Liver (tissue), 9 donors: Measurements from ENCODE around the gene RYR3. TPM values are rescaled to one million over a fixed set of nuclear protein-coding genes. Genes with fewer than 3 reads are reported as not detected.
A peak's percentile ranks its signal among the peaks of the same experiment; 100 is the strongest.

ENCODE experiments used
- DNase-seq: peaks from one replicate; pipeline ENCODE4 v3.0.0-alpha.2; 2017; ENCODE audit warnings: low spot score
- H3K27ac ChIP-seq, 2 donors: one replicate each; pipeline ENCODE4 v1.7.0; 2013; ENCODE audit warnings: inconsistent platforms in 2 of 2, low read length in 2 of 2, control low read depth in 1 of 2, low read depth in 1 of 2, mild to moderate bottlenecking in 1 of 2
- H3K27me3 ChIP-seq, 4 donors: one replicate each; pipeline versions ENCODE4 v1.6.1 to v1.7.0; 2013; ENCODE audit warnings: low read length in 3 of 4, inconsistent platforms in 1 of 4, mild to moderate bottlenecking in 1 of 4, moderate library complexity in 1 of 4; ENCODE audit not compliant: control insufficient read depth in 4 of 4, insufficient read depth in 4 of 4
- H3K36me3 ChIP-seq, 4 donors: one replicate each; pipeline versions ENCODE4 v1.6.1 to v1.7.0; 2013; ENCODE audit warnings: low read length in 3 of 4, mild to moderate bottlenecking in 3 of 4, low read depth in 1 of 4, moderate library complexity in 1 of 4; ENCODE audit not compliant: control insufficient read depth in 4 of 4, insufficient read depth in 3 of 4
- H3K4me1 ChIP-seq, 4 donors: one replicate each; pipeline versions ENCODE4 v1.6.1 to v1.7.0; 2013; ENCODE audit warnings: low read length in 3 of 4, mild to moderate bottlenecking in 3 of 4, moderate library complexity in 1 of 4; ENCODE audit not compliant: control insufficient read depth in 4 of 4, insufficient read depth in 4 of 4
- H3K4me3 ChIP-seq, 3 donors: one replicate each; pipeline versions ENCODE4 v1.6.1 to v1.7.0; 2013; ENCODE audit warnings: low read length in 3 of 3, control low read depth in 1 of 3, low read depth in 1 of 3, mild to moderate bottlenecking in 1 of 3
- H3K9ac ChIP-seq, 2 donors: one replicate each; pipeline ENCODE4 v1.7.0; 2013; ENCODE audit warnings: low read length in 2 of 2, mild to moderate bottlenecking in 2 of 2, moderate library complexity in 2 of 2, control low read depth in 1 of 2, low read depth in 1 of 2
- H3K9me3 ChIP-seq, 4 donors: one replicate each; pipeline versions ENCODE4 v1.6.1 to v1.7.0; 2013; ENCODE audit warnings: low read length in 3 of 4; ENCODE audit not compliant: control insufficient read depth in 4 of 4
- CTCF ChIP-seq: fragments of 150-350 bp; IDR thresholded peaks from 2 replicates; pipeline ENCODE4 v1.5.1; 2017; ENCODE audit warnings: improper control_type of control experiment, low read depth, low read length; ENCODE audit not compliant: missing input control
- EGR1 ChIP-seq, 2 donors: IDR thresholded peaks; 2 replicates each; pipeline ENCODE4 v1.6.1; 2016 to 2018; ENCODE audit warnings: antibody characterized with exemption in 2 of 2, low read depth in 2 of 2
- FOXA1 ChIP-seq: IDR thresholded peaks from 2 replicates; pipeline ENCODE4 v1.6.1; 2016; ENCODE audit warnings: antibody characterized with exemption
- FOXA2 ChIP-seq: IDR thresholded peaks from 2 replicates; pipeline ENCODE4 v1.6.1; 2016; ENCODE audit warnings: antibody characterized with exemption
- GABPA ChIP-seq, 2 donors: IDR thresholded peaks in 1 of 2; conservative IDR thresholded peaks in 1 of 2; 2 replicates each; pipeline ENCODE4 v1.6.1; 2016; ENCODE audit warnings: antibody characterized with exemption in 2 of 2, mild to moderate bottlenecking in 1 of 2, moderate library complexity in 1 of 2
- HNF4A ChIP-seq, 2 donors: conservative IDR thresholded peaks; 2 replicates each; pipeline ENCODE4 v1.6.1; 2016; ENCODE audit warnings: antibody characterized with exemption in 2 of 2, mild to moderate bottlenecking in 2 of 2
- HNF4G ChIP-seq: IDR thresholded peaks from 2 replicates; pipeline ENCODE4 v1.6.1; 2016; ENCODE audit warnings: antibody characterized with exemption
- JUND ChIP-seq, 2 donors: IDR thresholded peaks; 2 replicates each; pipeline ENCODE4 v1.6.1; 2016; ENCODE audit warnings: antibody characterized with exemption in 2 of 2
- NR2F2 ChIP-seq: IDR thresholded peaks from 2 replicates; pipeline ENCODE4 v1.6.1; 2016; ENCODE audit warnings: antibody characterized with exemption
- RAD21 ChIP-seq, 2 donors: IDR thresholded peaks; 2 replicates each; pipeline ENCODE4 v1.6.1; 2016; ENCODE audit warnings: antibody characterized with exemption in 2 of 2, mild to moderate bottlenecking in 2 of 2
- REST ChIP-seq: IDR thresholded peaks from 2 replicates; pipeline ENCODE4 v1.6.1; 2016; ENCODE audit warnings: antibody characterized with exemption, mild to moderate bottlenecking
- RXRA ChIP-seq, 2 donors: IDR thresholded peaks; 2 replicates each; pipeline ENCODE4 v1.6.1; 2017 to 2018; ENCODE audit warnings: antibody characterized with exemption in 2 of 2, mild to moderate bottlenecking in 1 of 2
- SP1 ChIP-seq: IDR thresholded peaks from 2 replicates; pipeline ENCODE4 v1.6.1; 2018; ENCODE audit warnings: antibody characterized with exemption, mild to moderate bottlenecking
- TAF1 ChIP-seq: conservative IDR thresholded peaks from 2 replicates; pipeline ENCODE4 v1.6.1; 2016; ENCODE audit warnings: antibody characterized with exemption, mild to moderate bottlenecking
- YY1 ChIP-seq: IDR thresholded peaks from 2 replicates; pipeline ENCODE4 v1.6.1; 2016; ENCODE audit warnings: antibody characterized with exemption, mild to moderate bottlenecking
- WGBS: extraction: QIAGEN DNeasy Blood & Tissue Kit; methylation state at CpG from one replicate; pipeline ENCODE4 v1.1.7; 2013; 5-methylcytosine and 5-hydroxymethylcytosine counted together
- polyA plus RNA-seq, 2 donors: library from polyadenylated mRNA; stranded (reverse) in 1 of 2; unstranded in 1 of 2; fragments of 200-250 nt in 1 of 2; fragments of >200 nt in 1 of 2; fragmentation: Nextera tagmentation in 1 of 2; extraction: Ambion mirVana in 1 of 2; gene quantifications; one replicate each; pipeline versions ENCODE4 v1.2.1 to v1.2.3, GENCODE V29; 2013 to 2015
- total RNA-seq, 2 donors: library from RNA; depleted of rRNA; stranded (reverse); fragments of >200 nt; gene quantifications; one replicate each; pipeline ENCODE4 v1.2.3, GENCODE V29; 2014
- TF ChIP-seq, protein P1 (sequence below): IDR thresholded peaks from 2 replicates; pipeline ENCODE4 v1.6.1; 2016; ENCODE audit warnings: antibody characterized with exemption
- TF ChIP-seq, protein P2 (sequence below): IDR thresholded peaks from 2 replicates; pipeline ENCODE4 v1.6.1; 2016; ENCODE audit warnings: antibody characterized with exemption
- TF ChIP-seq, protein P3 (sequence below): IDR thresholded peaks from 2 replicates; pipeline ENCODE4 v1.6.1; 2016; ENCODE audit warnings: antibody characterized with exemption
- donor health status: healthy.
- donor health status: healthy.
- donor health status: healthy.
- donor health status: healthy.
- donor health status: healthy.

The RYR3 gene
- total and polyA plus RNA-seq, 4 donors, result 0.01 to 1.1 (median 0.22) TPM

- no peaks in the 10 kb centered on the region for H3K4me1 ChIP-seq
- TF ChIP-seq CTCF (no peak), FOXA2 (no peak), REST (peak; percentile 96), FOXA1 (no peak), RXRA (IDR thresholded peaks at IDR 0.05) (no peak)
- H3K4me3 ChIP-seq, result no peak overlapping the region
- H3K9ac ChIP-seq, result no peak overlapping the region
- DNase-seq, result peak; percentile 41
- no peaks in the 10 kb centered on the region for H3K27me3 ChIP-seq
- H3K9me3 ChIP-seq, result peaks cover 0 to 26% (median 6%) of the 10 kb centered on the region in 4 donors
- H3K27ac ChIP-seq, result no peak overlapping the region
- no peaks in the 10 kb centered on the region for H3K36me3 ChIP-seq
- 26% methylated on average over 5 of the region's 5 CpGs for WGBS
Measured at GRCh38 chr15:33547876-33548275, 237.1 kb downstream of the RYR3 start.

DNA sequence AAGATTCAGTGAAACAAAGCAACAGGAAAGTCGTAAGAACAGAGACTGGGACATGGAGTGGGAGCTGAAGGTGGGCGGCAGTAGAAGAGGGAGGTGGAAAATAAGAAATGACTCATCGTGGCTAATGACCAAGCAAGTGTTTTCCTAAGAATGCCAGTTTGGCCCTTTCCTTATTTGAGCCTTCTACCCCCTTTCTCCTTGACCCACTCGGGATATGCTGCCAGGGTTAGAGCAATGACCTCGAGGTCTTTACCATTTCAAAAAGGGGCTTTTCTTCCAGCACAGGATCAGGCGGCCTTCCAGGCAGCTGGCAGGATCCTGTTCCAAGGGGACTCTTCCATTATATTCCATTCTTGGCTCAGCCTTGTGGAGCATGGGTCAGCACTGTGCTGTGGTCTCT is 241.1 kb downstream of the RYR3 start:
- 46% methylated on average over 6 of the region's 6 CpGs for WGBS
- DNase-seq, result no peak

DNA sequence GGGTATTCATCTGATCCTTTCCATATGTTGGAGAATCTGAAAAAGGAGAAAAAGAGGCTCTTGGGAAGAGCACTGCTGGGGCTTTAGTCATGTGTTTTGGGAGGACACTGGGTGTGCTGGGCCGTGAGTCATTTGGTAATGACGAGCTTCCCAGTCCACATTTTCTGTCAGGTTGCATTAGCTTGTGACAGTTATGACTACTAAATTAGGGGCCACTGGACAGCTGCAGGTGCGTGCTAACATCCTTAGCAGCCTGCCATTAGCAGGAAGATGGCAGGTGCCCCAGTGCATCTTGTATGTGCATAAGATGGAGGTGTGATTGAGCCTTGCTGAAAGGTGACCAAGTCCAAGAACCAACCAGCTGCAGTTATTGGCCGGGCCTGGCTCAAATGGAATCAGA is 242.4 kb downstream of the RYR3 start:
- Histone ChIP-seq H3K4me3 (no peak overlapping the region), H3K36me3 (no peaks in the 10 kb centered on the region), H3K9ac (no peak overlapping the region), H3K27me3 (no peaks in the 10 kb centered on the region), H3K27ac (no peak overlapping the region), H3K4me1 (no peaks in the 10 kb centered on the region), H3K9me3 (peaks cover 0 to 17% (median 6%) of the 10 kb centered on the region in 4 donors)
- 78% methylated on average over 4 of the region's 4 CpGs for WGBS
- no peak for DNase-seq
- TF ChIP-seq RAD21 (IDR thresholded peaks at IDR 0.05) (no peak), JUND (IDR thresholded peaks at IDR 0.05) (no peak), SP1 (no peak), FOXA2 (no peak), GABPA (IDR thresholded peaks at IDR 0.05 in 1 of 2, conservative IDR thresholded peaks at IDR 0.05 in 1 of 2) (no peak), RXRA (IDR thresholded peaks at IDR 0.05) (no peak), NR2F2 (no peak), HNF4G (no peak), HNF4A (conservative IDR thresholded peaks at IDR 0.05) (no peak), CTCF (no peak), TAF1 (no peak), YY1 (no peak)
- TF ChIP-seq, protein P1, sequence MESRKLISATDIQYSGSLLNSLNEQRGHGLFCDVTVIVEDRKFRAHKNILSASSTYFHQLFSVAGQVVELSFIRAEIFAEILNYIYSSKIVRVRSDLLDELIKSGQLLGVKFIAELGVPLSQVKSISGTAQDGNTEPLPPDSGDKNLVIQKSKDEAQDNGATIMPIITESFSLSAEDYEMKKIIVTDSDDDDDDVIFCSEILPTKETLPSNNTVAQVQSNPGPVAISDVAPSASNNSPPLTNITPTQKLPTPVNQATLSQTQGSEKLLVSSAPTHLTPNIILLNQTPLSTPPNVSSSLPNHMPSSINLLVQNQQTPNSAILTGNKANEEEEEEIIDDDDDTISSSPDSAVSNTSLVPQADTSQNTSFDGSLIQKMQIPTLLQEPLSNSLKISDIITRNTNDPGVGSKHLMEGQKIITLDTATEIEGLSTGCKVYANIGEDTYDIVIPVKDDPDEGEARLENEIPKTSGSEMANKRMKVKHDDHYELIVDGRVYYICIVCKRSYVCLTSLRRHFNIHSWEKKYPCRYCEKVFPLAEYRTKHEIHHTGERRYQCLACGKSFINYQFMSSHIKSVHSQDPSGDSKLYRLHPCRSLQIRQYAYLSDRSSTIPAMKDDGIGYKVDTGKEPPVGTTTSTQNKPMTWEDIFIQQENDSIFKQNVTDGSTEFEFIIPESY, result no peak
- TF ChIP-seq, protein P2, sequence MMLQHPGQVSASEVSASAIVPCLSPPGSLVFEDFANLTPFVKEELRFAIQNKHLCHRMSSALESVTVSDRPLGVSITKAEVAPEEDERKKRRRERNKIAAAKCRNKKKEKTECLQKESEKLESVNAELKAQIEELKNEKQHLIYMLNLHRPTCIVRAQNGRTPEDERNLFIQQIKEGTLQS, result no peak

More for the DNA sequence above, 241.1 kb downstream of the RYR3 start:
- Histone ChIP-seq H3K9me3 (peaks cover 0 to 19% (median 6%) of the 10 kb centered on the region in 4 donors), H3K9ac (no peak overlapping the region), H3K27ac (no peak overlapping the region), H3K36me3 (no peaks in the 10 kb centered on the region), H3K4me1 (no peaks in the 10 kb centered on the region), H3K4me3 (no peak overlapping the region), H3K27me3 (no peaks in the 10 kb centered on the region)
- TF ChIP-seq RAD21 (IDR thresholded peaks at IDR 0.05) (no peak), EGR1 (IDR thresholded peaks at IDR 0.05; ENCODE audit: low read depth in 2 of 2) (no peak), JUND (IDR thresholded peaks at IDR 0.05) (no peak), HNF4A (conservative IDR thresholded peaks at IDR 0.05) (no peak), FOXA1 (no peak)
- TF ChIP-seq, protein P2, result no peak
- TF ChIP-seq, protein P3, sequence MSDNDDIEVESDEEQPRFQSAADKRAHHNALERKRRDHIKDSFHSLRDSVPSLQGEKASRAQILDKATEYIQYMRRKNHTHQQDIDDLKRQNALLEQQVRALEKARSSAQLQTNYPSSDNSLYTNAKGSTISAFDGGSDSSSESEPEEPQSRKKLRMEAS, result no peak
